ENCODE measurements around the gene PCDHA7.
"Not testable (repeated sequence)": the region's sequence is repeated elsewhere in the genome, so short reads cannot be mapped to it uniquely, and the experiment has no call there.

The PCDHA7 gene

GRCh38 chr5:140833993-140834392, at the start of gene PCDHA7:
TSS of gene PCDHA7 (plus strand) at chr5:140834269. CDS start at chr5:140834384, 115 bp downstream.
- no peak for DNase-seq

- DNase-seq: no peak
Observed at GRCh38 chr5:140785905-140786686, 48.0 kb upstream of the PCDHA7 start, which contains the start of gene PCDHA1. TSS of gene PCDHA1 (plus strand) at chr5:140786140.

GRCh38 chr5:140787422-140787821, 46.6 kb upstream of the PCDHA7 start:
- DNase-seq: not testable (repeated sequence)

- not testable (repeated sequence) for DNase-seq
Observed at GRCh38 chr5:140787849-140788504, 46.1 kb upstream of the PCDHA7 start.

GRCh38 chr5:140791089-140791488, 43.0 kb upstream of the PCDHA7 start:
- DNase-seq: no peak

GRCh38 chr5:140794595-140795258, 39.3 kb upstream of the PCDHA7 start, which contains the start of gene PCDHA2:
TSS of gene PCDHA2 (plus strand) at chr5:140794852.
- DNase-seq: no peak

GRCh38 chr5:140795259-140795641, 38.8 kb upstream of the PCDHA7 start:
- no peak for DNase-seq

GRCh38 chr5:140796072-140796717, 37.9 kb upstream of the PCDHA7 start:
- not testable (repeated sequence) for DNase-seq

GRCh38 chr5:140796718-140797095, 37.4 kb upstream of the PCDHA7 start:
- no peak for DNase-seq

- DNase-seq: no peak
Observed at GRCh38 chr5:140800816-140801493, 33.1 kb upstream of the PCDHA7 start, which contains the start of gene PCDHA3. TSS of gene PCDHA3 (plus strand) at chr5:140801057.

GRCh38 chr5:140801494-140801841, 32.6 kb upstream of the PCDHA7 start:
- no peak for DNase-seq

GRCh38 chr5:140802381-140802780, 31.7 kb upstream of the PCDHA7 start:
- DNase-seq: not testable (repeated sequence)

GRCh38 chr5:140802781-140803271, 31.2 kb upstream of the PCDHA7 start:
- DNase-seq: no peak

- DNase-seq: no peak
Observed at GRCh38 chr5:140806834-140807775, 27.0 kb upstream of the PCDHA7 start, which contains the start of gene PCDHA4. TSS of gene PCDHA4 (plus strand) at chr5:140807068.

GRCh38 chr5:140808241-140808888, 25.7 kb upstream of the PCDHA7 start:
- DNase-seq: not testable (repeated sequence)

- DNase-seq: no peak
Observed at GRCh38 chr5:140808889-140809291, 25.2 kb upstream of the PCDHA7 start.

GRCh38 chr5:140821375-140822280, 12.4 kb upstream of the PCDHA7 start, which contains the start of gene PCDHA5:
TSS of gene PCDHA5 (plus strand) at chr5:140821613.
- DNase-seq: no peak

GRCh38 chr5:140822281-140822629, 11.8 kb upstream of the PCDHA7 start:
- no peak for DNase-seq

- not testable (repeated sequence) for DNase-seq
Observed at GRCh38 chr5:140822969-140823368, 11.1 kb upstream of the PCDHA7 start.
